Breast epithelium (tissue), 3 donors: ENCODE results near the gene B4GALT2.
A peak's percentile ranks its signal among the peaks of the same experiment; 100 is the strongest.

Experiments used
- CTCF ChIP-seq, 3 donors: fragments of 450-650 bp; IDR thresholded peaks; one replicate each; pipeline ENCODE4 v1.5.1; 2016 to 2017; ENCODE audit warnings: antibody characterized with exemption in 3 of 3, mild to moderate bottlenecking in 3 of 3, moderate library complexity in 3 of 3
- POLR2A ChIP-seq: fragments of 450-650 bp; IDR thresholded peaks from one replicate; pipeline ENCODE4 v1.6.1; 2016; ENCODE audit warnings: antibody characterized with exemption, mild to moderate bottlenecking, moderate library complexity
- POLR2AphosphoS5 ChIP-seq, 3 donors: sonication (generic); formaldehyde crosslinking; IDR thresholded peaks; one replicate each; pipeline ENCODE4 v1.6.1; 2017; ENCODE audit warnings: antibody characterized with exemption in 3 of 3

GRCh38 chr1:43991200-43991475, 12.1 kb downstream of the B4GALT2 start:
- TF ChIP-seq CTCF (IDR thresholded peaks at IDR 0.05) (no peak), POLR2A (no peak), POLR2AphosphoS5 (IDR thresholded peaks at IDR 0.05) (peak in 1 of 3 donors; percentile 16)
